Neuronal stem cell (in vitro differentiated cells): ENCODE measurements around the gene ROCK2.

Source experiments
- DNase-seq: peaks from one replicate; pipeline ENCODE4 v3.0.0-alpha.2; 2013; ENCODE audit warnings: low spot score
- H2AFZ ChIP-seq: one replicate; pipeline ENCODE4 v1.6.1; 2013; ENCODE audit warnings: mild to moderate bottlenecking, low read length, inconsistent platforms
- H2AK5ac ChIP-seq: 2 replicates; pipeline ENCODE4 v1.6.1; 2013; ENCODE audit warnings: low read depth, mild to moderate bottlenecking, inconsistent platforms, low read length, moderate library complexity, mixed read lengths
- H2BK120ac ChIP-seq: 2 replicates; pipeline ENCODE4 v1.6.1; 2013; ENCODE audit warnings: low read depth, mild to moderate bottlenecking, inconsistent platforms, low read length, moderate library complexity, mixed read lengths
- H2BK12ac ChIP-seq: one replicate; pipeline ENCODE4 v1.6.1; 2013; ENCODE audit warnings: low read length, inconsistent platforms
- H2BK15ac ChIP-seq: 2 replicates; pipeline ENCODE4 v1.6.1; 2013; ENCODE audit warnings: mild to moderate bottlenecking, low read length, inconsistent platforms, mixed read lengths
- H2BK5ac ChIP-seq: one replicate; pipeline ENCODE4 v1.6.1; 2013; ENCODE audit warnings: inconsistent platforms, mild to moderate bottlenecking, low read length, moderate library complexity
- H3K14ac ChIP-seq: one replicate; pipeline ENCODE4 v1.6.1; 2013; ENCODE audit warnings: low read length, inconsistent platforms
- H3K18ac ChIP-seq: 2 replicates; pipeline ENCODE4 v1.6.1; 2013; ENCODE audit warnings: low read length, inconsistent platforms
- H3K23ac ChIP-seq: 2 replicates; pipeline ENCODE4 v1.6.1; 2013; ENCODE audit warnings: low read depth, mild to moderate bottlenecking, mixed read lengths, low read length, inconsistent platforms; ENCODE audit not compliant: poor library complexity
- H3K27ac ChIP-seq: replicated peaks from 3 replicates; pipeline ENCODE4 v1.5.1; 2013; ENCODE audit warnings: low read length, inconsistent platforms
- H3K27me3 ChIP-seq, 3 experiments: 2 replicates each; pipeline ENCODE4 v1.6.1; 2013; ENCODE audit warnings: low read length in 3 of 3, mild to moderate bottlenecking in 2 of 3, inconsistent platforms in 1 of 3, low read depth in 1 of 3, mixed read lengths in 1 of 3, moderate library complexity in 1 of 3; ENCODE audit not compliant: control insufficient read depth in 3 of 3, insufficient read depth in 3 of 3
- H3K36me3 ChIP-seq, 2 donors: replicated peaks in 1 of 2; 2 replicates each; pipeline ENCODE4 v1.6.1; 2013; ENCODE audit warnings: low read length in 2 of 2; ENCODE audit not compliant: control insufficient read depth in 2 of 2, insufficient read depth in 2 of 2
- H3K4ac ChIP-seq: 2 replicates; pipeline ENCODE4 v1.6.1; 2013; ENCODE audit warnings: inconsistent platforms, mild to moderate bottlenecking, low read length, moderate library complexity
- H3K4me1 ChIP-seq, 2 donors: 1 replicate in 1 of 2; 2 replicates in 1 of 2; pipeline ENCODE4 v1.6.1; 2013; ENCODE audit warnings: low read length in 2 of 2, low read depth in 1 of 2; ENCODE audit not compliant: control insufficient read depth in 2 of 2, insufficient read depth in 1 of 2
- H3K4me2 ChIP-seq: one replicate; pipeline ENCODE4 v1.6.1; 2013; ENCODE audit warnings: mild to moderate bottlenecking, low read length, inconsistent platforms; ENCODE audit not compliant: insufficient read depth, poor library complexity, severe bottlenecking
- H3K4me3 ChIP-seq, 2 donors: 2 replicates each; pipeline ENCODE4 v1.5.1; 2013; ENCODE audit warnings: low read length in 2 of 2, mild to moderate bottlenecking in 2 of 2, inconsistent platforms in 1 of 2, moderate library complexity in 1 of 2
- H3K79me1 ChIP-seq: one replicate; pipeline ENCODE4 v1.6.1; 2013; ENCODE audit warnings: low read depth, mild to moderate bottlenecking, inconsistent platforms, low read length, moderate library complexity
- H3K9ac ChIP-seq: one replicate; pipeline ENCODE4 v1.6.1; 2013; ENCODE audit warnings: mild to moderate bottlenecking, low read depth, low read length, inconsistent platforms; ENCODE audit not compliant: poor library complexity
- H3K9me3 ChIP-seq, 2 donors: replicated peaks in 1 of 2; 2 replicates each; pipeline versions ENCODE3 to v1.6.1; 2013; ENCODE audit warnings: low read length in 2 of 2, mild to moderate bottlenecking in 2 of 2, inconsistent platforms in 1 of 2, low read depth in 1 of 2, mixed read lengths in 1 of 2, moderate library complexity in 1 of 2; ENCODE audit not compliant: control insufficient read depth in 2 of 2, insufficient read depth in 1 of 2
- H4K8ac ChIP-seq: one replicate; pipeline ENCODE4 v1.6.1; 2013; ENCODE audit warnings: low read depth, mild to moderate bottlenecking, inconsistent platforms, low read length, moderate library complexity
- H4K91ac ChIP-seq: one replicate; pipeline ENCODE4 v1.6.1; 2013; ENCODE audit warnings: low read length, low read depth, mild to moderate bottlenecking, inconsistent platforms; ENCODE audit not compliant: poor library complexity
- WGBS, 2 donors: extraction: QIAGEN DNeasy Blood & Tissue Kit; methylation state at CpG; one replicate each; pipeline ENCODE4 v1.1.7; 2013; ENCODE audit warnings: missing lambda C conversion rate in 2 of 2, mixed read lengths in 1 of 2; ENCODE audit not compliant: insufficient read length in 2 of 2, insufficient replicate concordance in 1 of 2; ENCODE audit errors: extremely low coverage in 2 of 2; 5-methylcytosine and 5-hydroxymethylcytosine counted together

ROCK2 gene

GRCh38 chr2:11179196-11179595 is 165.2 kb downstream of the ROCK2 start:
- Histone ChIP-seq H2AK5ac (no peak overlapping the region), H3K9me3 (no peaks in the 10 kb centered on the region), H3K9ac (no peak overlapping the region), H4K8ac (no peak overlapping the region), H3K27ac (no peak overlapping the region), H2BK120ac (no peak overlapping the region), H2BK12ac (no peak overlapping the region), H3K4ac (no peak overlapping the region), H3K18ac (no peak overlapping the region), H3K4me2 (no peak overlapping the region), H2BK5ac (no peak overlapping the region), H4K91ac (no peak overlapping the region), H3K4me3 (no peak overlapping the region), H3K14ac (no peak overlapping the region), H3K79me1 (no peaks in the 10 kb centered on the region), H3K4me1 (peaks cover 0 to 5% of the 10 kb centered on the region in 2 donors), H2AFZ (no peak overlapping the region), H3K23ac (no peak overlapping the region), H3K27me3 (no peaks in the 10 kb centered on the region), H2BK15ac (no peak overlapping the region), H3K36me3 (peaks cover 1 to 59% of the 10 kb centered on the region in 2 donors)
- DNase-seq = no peak
- WGBS, 2 donors = no CpG with 5 or more reads among the region's 4 CpGs

DNA sequence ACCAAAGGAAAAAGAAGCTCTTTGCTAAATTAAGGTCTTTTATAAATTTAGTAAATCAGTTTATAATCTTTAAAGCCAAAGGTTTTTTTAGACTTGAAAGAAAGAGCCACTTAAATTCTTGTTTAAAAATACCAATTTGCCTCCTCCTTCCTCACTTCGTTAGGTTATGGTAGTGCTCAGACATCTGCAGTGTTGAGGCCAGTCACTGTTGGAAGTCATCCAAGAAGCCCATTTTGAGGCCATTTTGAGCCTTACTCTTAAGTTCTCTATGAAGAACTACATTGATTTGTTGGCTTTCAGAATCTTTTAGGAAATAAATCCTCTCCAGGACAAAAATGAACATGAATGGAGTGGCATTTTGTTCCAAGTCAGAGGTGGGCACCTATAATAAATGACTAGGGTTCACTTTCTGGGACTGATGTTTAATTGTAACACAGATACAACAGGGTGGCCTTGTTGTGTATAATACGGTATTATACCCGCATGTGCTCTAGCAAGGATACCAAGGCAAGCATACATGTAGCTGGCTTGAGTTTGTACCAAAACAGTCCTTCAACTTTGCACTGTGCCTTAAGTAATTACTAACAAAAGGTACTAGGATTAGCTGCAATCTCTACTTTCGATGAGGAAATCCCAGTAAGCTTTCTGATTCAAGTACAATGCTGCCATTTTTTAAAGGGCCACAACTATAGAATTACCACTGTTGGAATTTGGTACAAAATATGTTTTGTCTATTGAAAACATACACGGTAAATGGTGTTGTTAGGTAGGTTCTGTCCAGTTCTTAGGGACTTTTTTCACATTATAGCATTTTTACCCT is 166.4 kb downstream of the ROCK2 start:
- Histone ChIP-seq H2AFZ (no peak overlapping the region), H3K4me3 (no peak overlapping the region), H3K18ac (no peak overlapping the region), H3K4ac (no peak overlapping the region), H2BK120ac (no peak overlapping the region), H3K4me1 (peaks cover 0 to 5% of the 10 kb centered on the region in 2 donors), H2BK15ac (no peak overlapping the region), H2BK12ac (no peak overlapping the region), H3K79me1 (no peaks in the 10 kb centered on the region), H4K8ac (no peak overlapping the region), H3K27me3 (no peaks in the 10 kb centered on the region), H2BK5ac (no peak overlapping the region), H3K14ac (no peak overlapping the region), H3K27ac (no peak overlapping the region), H3K9me3 (no peaks in the 10 kb centered on the region), H3K36me3 (peaks cover 1 to 48% of the 10 kb centered on the region in 2 donors), H3K9ac (no peak overlapping the region), H3K23ac (no peak overlapping the region), H2AK5ac (no peak overlapping the region), H3K4me2 (no peak overlapping the region), H4K91ac (no peak overlapping the region)
- no CpG with 5 or more reads among the region's 5 CpGs for WGBS, 2 donors
- DNase-seq = no peak

GRCh38 chr2:11175293-11175795 is 169.1 kb downstream of the ROCK2 start:
- Histone ChIP-seq H3K27me3 (no peaks in the 10 kb centered on the region), H3K27ac (no peak overlapping the region)

DNA sequence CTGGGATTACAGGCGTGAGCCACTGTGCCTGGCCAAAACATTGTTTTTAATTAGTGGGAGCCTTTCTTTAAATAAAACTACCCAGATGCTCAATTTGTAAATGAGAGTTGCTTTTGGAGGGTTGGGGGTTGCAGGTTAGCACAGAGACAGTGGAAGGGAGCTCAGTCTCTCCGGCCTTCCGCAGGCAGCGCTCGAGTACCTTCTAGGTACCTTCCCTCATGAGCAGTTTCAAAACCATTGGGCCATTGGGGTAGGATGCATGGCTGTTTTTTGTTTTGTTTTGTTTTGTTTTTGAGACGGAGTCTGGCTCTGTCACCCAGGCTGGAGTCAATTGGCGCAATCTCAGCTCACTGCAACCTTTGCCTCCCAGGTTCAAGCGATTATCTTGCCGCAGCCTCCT is 170.2 kb downstream of the ROCK2 start:
- H3K9me3 ChIP-seq = no peaks in the 10 kb centered on the region
- no peak overlapping the region for H2BK5ac ChIP-seq
- H3K4me2 ChIP-seq = no peak overlapping the region
- H2BK15ac ChIP-seq = no peak overlapping the region
- no peak overlapping the region for H3K4ac ChIP-seq
- H3K9ac ChIP-seq = no peak overlapping the region
- no peak overlapping the region for H3K18ac ChIP-seq
- no peak overlapping the region for H3K14ac ChIP-seq
- H3K79me1 ChIP-seq = no peaks in the 10 kb centered on the region
- H4K91ac ChIP-seq = no peak overlapping the region
- no peak overlapping the region for H2AK5ac ChIP-seq
- no peak overlapping the region for H2AFZ ChIP-seq
- H3K23ac ChIP-seq = no peak overlapping the region
- no peak overlapping the region for H3K4me3 ChIP-seq
- no CpG with 5 or more reads among the region's 9 CpGs for WGBS, 2 donors
- no peak for DNase-seq
- no peak overlapping the region for H3K27ac ChIP-seq
- peaks cover 0 to 14% of the 10 kb centered on the region in 2 donors for H3K36me3 ChIP-seq
- no peak overlapping the region for H2BK12ac ChIP-seq
- no peak overlapping the region for H2BK120ac ChIP-seq
- no peaks in the 10 kb centered on the region for H3K27me3 ChIP-seq
- peaks cover 0 to 5% of the 10 kb centered on the region in 2 donors for H3K4me1 ChIP-seq
- H4K8ac ChIP-seq = no peak overlapping the region

More at GRCh38 chr2:11175293-11175795, 169.1 kb downstream of the ROCK2 start:
- peaks cover 0 to 5% of the 10 kb centered on the region in 2 donors for H3K4me1 ChIP-seq
- no peak overlapping the region for H2AFZ ChIP-seq
- H2BK5ac ChIP-seq = no peak overlapping the region
- no CpG with 5 or more reads among the region's 6 CpGs for WGBS, 2 donors
- no peak overlapping the region for H3K18ac ChIP-seq
- no peak for DNase-seq
- H3K79me1 ChIP-seq = no peaks in the 10 kb centered on the region
- no peak overlapping the region for H3K4me2 ChIP-seq
- no peak overlapping the region for H3K9ac ChIP-seq
- H3K9me3 ChIP-seq = no peaks in the 10 kb centered on the region
- H2BK120ac ChIP-seq = no peak overlapping the region
- no peak overlapping the region for H3K23ac ChIP-seq
- H4K8ac ChIP-seq = no peak overlapping the region
- H3K14ac ChIP-seq = no peak overlapping the region
- H3K4me3 ChIP-seq = no peak overlapping the region
- H3K36me3 ChIP-seq = peaks cover 0 to 25% of the 10 kb centered on the region in 2 donors
- no peak overlapping the region for H4K91ac ChIP-seq
- no peak overlapping the region for H2BK15ac ChIP-seq
- no peak overlapping the region for H3K4ac ChIP-seq
- H2AK5ac ChIP-seq = no peak overlapping the region
- H2BK12ac ChIP-seq = no peak overlapping the region
